ENCODE measurements around the gene TLR10.

The TLR10 gene, protein sequence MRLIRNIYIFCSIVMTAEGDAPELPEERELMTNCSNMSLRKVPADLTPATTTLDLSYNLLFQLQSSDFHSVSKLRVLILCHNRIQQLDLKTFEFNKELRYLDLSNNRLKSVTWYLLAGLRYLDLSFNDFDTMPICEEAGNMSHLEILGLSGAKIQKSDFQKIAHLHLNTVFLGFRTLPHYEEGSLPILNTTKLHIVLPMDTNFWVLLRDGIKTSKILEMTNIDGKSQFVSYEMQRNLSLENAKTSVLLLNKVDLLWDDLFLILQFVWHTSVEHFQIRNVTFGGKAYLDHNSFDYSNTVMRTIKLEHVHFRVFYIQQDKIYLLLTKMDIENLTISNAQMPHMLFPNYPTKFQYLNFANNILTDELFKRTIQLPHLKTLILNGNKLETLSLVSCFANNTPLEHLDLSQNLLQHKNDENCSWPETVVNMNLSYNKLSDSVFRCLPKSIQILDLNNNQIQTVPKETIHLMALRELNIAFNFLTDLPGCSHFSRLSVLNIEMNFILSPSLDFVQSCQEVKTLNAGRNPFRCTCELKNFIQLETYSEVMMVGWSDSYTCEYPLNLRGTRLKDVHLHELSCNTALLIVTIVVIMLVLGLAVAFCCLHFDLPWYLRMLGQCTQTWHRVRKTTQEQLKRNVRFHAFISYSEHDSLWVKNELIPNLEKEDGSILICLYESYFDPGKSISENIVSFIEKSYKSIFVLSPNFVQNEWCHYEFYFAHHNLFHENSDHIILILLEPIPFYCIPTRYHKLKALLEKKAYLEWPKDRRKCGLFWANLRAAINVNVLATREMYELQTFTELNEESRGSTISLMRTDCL

DNA sequence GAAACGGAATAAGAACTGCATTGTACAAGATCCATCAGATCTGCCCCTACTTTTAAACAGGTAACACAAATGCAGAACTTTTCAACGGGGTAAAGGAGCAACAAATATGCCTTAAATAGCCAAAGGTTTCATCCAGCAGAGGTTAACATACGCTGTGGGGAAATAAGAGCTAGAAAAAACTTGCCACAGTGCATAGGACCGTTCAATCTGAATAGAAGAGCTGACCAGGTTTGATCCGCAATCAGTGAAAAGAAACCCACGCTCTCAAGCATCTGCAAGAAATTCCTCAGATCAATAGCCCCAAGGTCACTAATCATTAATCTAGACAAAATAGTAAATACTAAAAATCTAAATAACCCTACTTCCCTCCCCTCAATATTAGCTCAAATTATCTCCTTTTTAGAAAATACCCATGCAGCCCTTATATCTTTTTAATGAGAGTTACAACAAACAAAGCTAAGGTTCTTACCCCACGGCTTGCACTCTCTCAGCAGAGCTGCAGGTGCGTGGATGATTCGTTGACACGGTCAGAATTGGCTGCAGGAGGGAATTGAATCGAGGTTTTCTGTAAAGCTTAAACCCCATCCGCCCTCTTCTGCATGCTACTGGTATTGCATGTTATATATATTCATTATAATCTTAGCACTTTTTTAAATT, at the start of gene TLR10:
TLR10 (minus strand) TSS at position 539 of the 657 bp plus-strand sequence. CDS start 7,400 bp downstream, outside the sequence.
- no peaks in the 10 kb centered on the region for H3K36me3 ChIP-seq (ENCODE audit: control insufficient read depth, insufficient read depth, low read length)
- no peak within 1 kb of the TSS for H3K9ac ChIP-seq (ENCODE audit: low read depth, low read length)
- H3K4me1 ChIP-seq (ENCODE audit: control insufficient read depth, insufficient read depth, low read length): no peaks in the 10 kb centered on the region
- no peaks in the 10 kb centered on the region for H3K27me3 ChIP-seq (ENCODE audit: control insufficient read depth, insufficient read depth, low read length)
- H3K4me3 ChIP-seq (ENCODE audit: low read depth, low read length): no peak within 1 kb of the TSS
- H3K9me3 ChIP-seq (ENCODE audit: control insufficient read depth, insufficient read depth, low read length): no peaks in the 10 kb centered on the region

DNA sequence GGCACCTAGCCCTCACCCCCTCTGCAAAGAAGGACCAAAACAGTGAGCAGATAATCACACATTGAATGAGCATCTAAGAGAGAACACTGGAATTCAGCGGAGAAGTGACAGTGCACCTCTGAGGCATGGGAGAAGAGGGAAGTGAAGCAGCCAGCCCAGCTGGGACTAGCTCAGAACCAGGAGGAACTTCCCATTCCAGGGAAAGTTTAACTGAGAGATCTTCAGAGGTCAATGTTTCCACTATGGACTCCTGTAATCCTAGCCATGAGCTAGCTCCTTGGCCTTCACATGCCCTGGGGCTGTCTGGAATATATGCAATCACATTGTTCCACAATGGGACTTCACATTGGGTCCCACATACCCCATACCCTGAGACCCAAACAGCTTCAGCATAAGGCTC, 49.4 kb upstream of the TLR10 start:
- Histone ChIP-seq H3K9me3 (ENCODE audit: control insufficient read depth, insufficient read depth, low read length) (no peaks in the 10 kb centered on the region), H3K9ac (ENCODE audit: low read depth, low read length) (no peak overlapping the region), H3K4me3 (ENCODE audit: low read depth, low read length) (no peak overlapping the region), H3K4me1 (ENCODE audit: control insufficient read depth, insufficient read depth, low read length) (no peaks in the 10 kb centered on the region), H3K36me3 (ENCODE audit: control insufficient read depth, insufficient read depth, low read length) (no peaks in the 10 kb centered on the region), H3K27me3 (ENCODE audit: control insufficient read depth, insufficient read depth, low read length) (no peaks in the 10 kb centered on the region)

DNA sequence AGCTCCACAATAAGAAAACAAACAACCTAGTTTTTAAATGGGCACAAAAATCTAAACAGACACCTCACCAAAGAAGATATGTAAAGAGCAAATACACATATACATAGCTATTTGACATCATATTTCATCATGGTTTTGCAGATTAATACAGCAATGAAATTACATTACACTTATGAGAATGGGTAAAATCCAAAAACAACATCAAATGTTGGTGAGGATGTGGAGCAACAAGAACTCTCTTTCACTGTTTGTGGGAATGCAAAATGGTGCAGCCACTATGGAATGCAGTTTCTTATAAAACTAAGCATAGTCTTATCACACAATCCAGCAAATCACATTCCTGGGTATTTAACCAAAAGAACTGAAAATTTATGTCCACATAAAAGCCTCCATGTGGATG, 48.9 kb upstream of the TLR10 start:
- H3K4me3 ChIP-seq (ENCODE audit: low read depth, low read length): no peak overlapping the region
- no peaks in the 10 kb centered on the region for H3K9me3 ChIP-seq (ENCODE audit: control insufficient read depth, insufficient read depth, low read length)
- no peaks in the 10 kb centered on the region for H3K4me1 ChIP-seq (ENCODE audit: control insufficient read depth, insufficient read depth, low read length)
- H3K9ac ChIP-seq (ENCODE audit: low read depth, low read length): no peak overlapping the region
- H3K36me3 ChIP-seq (ENCODE audit: control insufficient read depth, insufficient read depth, low read length): no peaks in the 10 kb centered on the region
- no peaks in the 10 kb centered on the region for H3K27me3 ChIP-seq (ENCODE audit: control insufficient read depth, insufficient read depth, low read length)

GRCh38 chr4:38829237-38829636, 46.4 kb upstream of the TLR10 start:
- Histone ChIP-seq H3K27me3 (ENCODE audit: control insufficient read depth, insufficient read depth, low read length) (no peaks in the 10 kb centered on the region), H3K4me3 (ENCODE audit: low read depth, low read length) (no peak overlapping the region), H3K9me3 (ENCODE audit: control insufficient read depth, insufficient read depth, low read length) (no peaks in the 10 kb centered on the region), H3K9ac (ENCODE audit: low read depth, low read length) (no peak overlapping the region), H3K4me1 (ENCODE audit: control insufficient read depth, insufficient read depth, low read length) (no peaks in the 10 kb centered on the region), H3K36me3 (ENCODE audit: control insufficient read depth, insufficient read depth, low read length) (no peaks in the 10 kb centered on the region)

- H3K9me3 ChIP-seq (ENCODE audit: control insufficient read depth, insufficient read depth, low read length): no peaks in the 10 kb centered on the region
- H3K9ac ChIP-seq (ENCODE audit: low read depth, low read length): no peak overlapping the region
- H3K4me3 ChIP-seq (ENCODE audit: low read depth, low read length): no peak overlapping the region
- H3K4me1 ChIP-seq (ENCODE audit: control insufficient read depth, insufficient read depth, low read length): no peaks in the 10 kb centered on the region
- H3K27me3 ChIP-seq (ENCODE audit: control insufficient read depth, insufficient read depth, low read length): no peaks in the 10 kb centered on the region
- no peaks in the 10 kb centered on the region for H3K36me3 ChIP-seq (ENCODE audit: control insufficient read depth, insufficient read depth, low read length)
Measured at GRCh38 chr4:38823766-38824165, 41.0 kb upstream of the TLR10 start.

- Histone ChIP-seq H3K27me3 (ENCODE audit: control insufficient read depth, insufficient read depth, low read length) (no peaks in the 10 kb centered on the region), H3K9ac (ENCODE audit: low read depth, low read length) (no peak overlapping the region), H3K4me3 (ENCODE audit: low read depth, low read length) (no peak overlapping the region), H3K36me3 (ENCODE audit: control insufficient read depth, insufficient read depth, low read length) (no peaks in the 10 kb centered on the region), H3K4me1 (ENCODE audit: control insufficient read depth, insufficient read depth, low read length) (no peaks in the 10 kb centered on the region), H3K9me3 (ENCODE audit: control insufficient read depth, insufficient read depth, low read length) (no peaks in the 10 kb centered on the region)
Measured at GRCh38 chr4:38822748-38823303, 40.0 kb upstream of the TLR10 start.

DNA sequence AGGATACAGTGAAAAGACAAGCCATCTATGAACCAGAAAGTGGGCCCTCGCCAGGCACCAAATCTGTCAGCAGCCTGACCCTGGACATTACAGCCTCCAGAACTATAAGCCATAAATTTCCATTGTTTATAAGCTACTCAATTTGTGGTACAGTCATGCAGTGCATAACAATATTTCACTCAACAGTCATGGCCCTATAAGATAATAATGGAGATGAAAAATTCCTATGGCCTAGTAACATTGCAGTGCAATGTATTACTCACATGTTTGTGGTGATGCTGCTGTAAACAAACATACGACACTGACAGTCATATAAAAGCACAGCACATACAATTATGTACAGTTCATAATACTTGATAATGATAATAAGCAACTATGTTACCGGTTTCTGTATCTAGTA, 38.9 kb upstream of the TLR10 start:
- H3K27me3 ChIP-seq (ENCODE audit: control insufficient read depth, insufficient read depth, low read length): no peaks in the 10 kb centered on the region
- H3K4me1 ChIP-seq (ENCODE audit: control insufficient read depth, insufficient read depth, low read length): no peaks in the 10 kb centered on the region
- H3K4me3 ChIP-seq (ENCODE audit: low read depth, low read length): no peak overlapping the region
- no peak overlapping the region for H3K9ac ChIP-seq (ENCODE audit: low read depth, low read length)
- H3K9me3 ChIP-seq (ENCODE audit: control insufficient read depth, insufficient read depth, low read length): no peaks in the 10 kb centered on the region
- H3K36me3 ChIP-seq (ENCODE audit: control insufficient read depth, insufficient read depth, low read length): no peaks in the 10 kb centered on the region

- Histone ChIP-seq H3K27me3 (ENCODE audit: control insufficient read depth, insufficient read depth, low read length) (no peaks in the 10 kb centered on the region), H3K4me1 (ENCODE audit: control insufficient read depth, insufficient read depth, low read length) (no peaks in the 10 kb centered on the region), H3K9me3 (ENCODE audit: control insufficient read depth, insufficient read depth, low read length) (no peaks in the 10 kb centered on the region), H3K9ac (ENCODE audit: low read depth, low read length) (no peak overlapping the region), H3K36me3 (ENCODE audit: control insufficient read depth, insufficient read depth, low read length) (no peaks in the 10 kb centered on the region), H3K4me3 (ENCODE audit: low read depth, low read length) (no peak overlapping the region)
Measured at GRCh38 chr4:38820329-38821061, 37.7 kb upstream of the TLR10 start.

DNA sequence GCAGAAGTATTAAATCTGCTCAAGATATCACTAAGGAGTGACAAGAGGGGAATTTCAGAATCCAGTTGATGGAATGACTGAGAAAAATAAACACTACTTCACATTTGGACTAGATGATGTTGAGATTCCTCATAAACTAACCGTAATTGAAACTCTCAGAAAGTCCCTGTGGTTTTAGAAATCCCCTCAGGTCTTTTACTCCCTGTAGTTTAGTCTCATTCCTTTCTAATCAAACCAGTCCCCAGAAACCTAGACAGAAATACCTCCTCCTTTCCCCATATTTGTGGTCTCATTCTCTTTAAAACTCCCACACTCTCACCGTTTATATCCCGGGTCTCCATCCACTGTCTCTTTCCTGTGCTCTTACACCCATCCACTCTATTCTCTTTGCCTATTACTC, 36.8 kb upstream of the TLR10 start:
- Histone ChIP-seq H3K36me3 (ENCODE audit: control insufficient read depth, insufficient read depth, low read length) (no peaks in the 10 kb centered on the region), H3K4me1 (ENCODE audit: control insufficient read depth, insufficient read depth, low read length) (no peaks in the 10 kb centered on the region), H3K27me3 (ENCODE audit: control insufficient read depth, insufficient read depth, low read length) (no peaks in the 10 kb centered on the region), H3K4me3 (ENCODE audit: low read depth, low read length) (no peak overlapping the region), H3K9me3 (ENCODE audit: control insufficient read depth, insufficient read depth, low read length) (no peaks in the 10 kb centered on the region), H3K9ac (ENCODE audit: low read depth, low read length) (no peak overlapping the region)

DNA sequence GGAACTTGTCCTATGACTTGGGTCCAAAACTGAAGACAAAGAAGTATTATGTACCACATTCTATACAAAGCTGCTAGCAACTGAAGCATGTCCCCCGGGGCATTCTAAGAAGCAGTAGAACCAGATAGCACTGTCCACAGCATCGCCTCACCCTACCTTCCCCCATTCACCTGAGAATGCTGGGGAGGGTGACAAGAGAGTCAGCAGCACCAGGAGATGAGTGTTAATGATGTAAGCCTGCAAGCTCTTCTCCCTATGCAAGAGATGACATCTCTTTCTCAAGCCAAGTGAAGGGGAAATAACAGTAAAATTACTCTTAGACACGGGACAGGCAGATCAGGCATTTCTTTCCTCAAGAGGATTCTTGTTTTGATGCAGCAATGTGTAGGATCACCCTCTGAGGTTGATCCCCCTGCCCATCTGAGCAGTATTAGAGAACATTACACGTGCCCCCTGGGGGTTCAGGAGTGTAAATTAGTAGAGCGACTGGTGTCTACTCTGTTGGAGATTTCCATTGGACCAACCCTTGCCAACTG, 35.7 kb upstream of the TLR10 start:
- Histone ChIP-seq H3K9me3 (ENCODE audit: control insufficient read depth, insufficient read depth, low read length) (no peaks in the 10 kb centered on the region), H3K36me3 (ENCODE audit: control insufficient read depth, insufficient read depth, low read length) (no peaks in the 10 kb centered on the region), H3K9ac (ENCODE audit: low read depth, low read length) (no peak overlapping the region), H3K27me3 (ENCODE audit: control insufficient read depth, insufficient read depth, low read length) (no peaks in the 10 kb centered on the region), H3K4me3 (ENCODE audit: low read depth, low read length) (no peak overlapping the region), H3K4me1 (ENCODE audit: control insufficient read depth, insufficient read depth, low read length) (no peaks in the 10 kb centered on the region)

Measured in iPS-15b (cell line).